Measurements from ENCODE around the gene PHACTR3. TPM values are rescaled to one million over a fixed set of nuclear protein-coding genes. Genes with fewer than 3 reads are reported as not detected.

The PHACTR3 gene
- total and polyA plus RNA-seq, 10 donors, result 1.4 to 15.0 (median 8.6) TPM

- Histone ChIP-seq H3K9me3 (no peaks in the 10 kb centered on the region), H3K4me3 (no peak overlapping the region), H3K4me1 (no peaks in the 10 kb centered on the region), H3K36me3 (no peaks in the 10 kb centered on the region), H3K27me3 (replicated peaks in 1 of 7) (peaks cover 0 to 24% (median 0%) of the 10 kb centered on the region in 7 donors), H3K27ac (no peak overlapping the region)
- TF ChIP-seq POLR2AphosphoS5 (IDR thresholded peaks at IDR 0.05) (no peak), CTCF (IDR thresholded peaks at IDR 0.05 in 8 of 11, conservative IDR thresholded peaks at IDR 0.05 in 3 of 11) (no peak), POLR2A (IDR thresholded peaks at IDR 0.05) (no peak)
- DNase-seq, result no peak
- WGBS, 5 donors, result 75 to 89% (median 84%) methylated on average over 21 of the region's 21 CpGs
- intact Hi-C loops (cut with DNase I; ENCODE audit: low total_unique reads), result no loop called here
Measured at GRCh38 chr20:59772931-59773913, 168.9 kb downstream of the PHACTR3 start.

- Histone ChIP-seq H3K27ac (no peak overlapping the region), H3K27me3 (replicated peaks in 1 of 7) (peaks cover 0 to 26% (median 0%) of the 10 kb centered on the region in 7 donors), H3K4me3 (no peak overlapping the region), H3K4me1 (no peaks in the 10 kb centered on the region), H3K9me3 (no peaks in the 10 kb centered on the region), H3K36me3 (no peaks in the 10 kb centered on the region)
- WGBS, 5 donors, result 72 to 81% (median 77%) methylated on average over 17 of the region's 17 CpGs
- intact Hi-C loops (cut with DNase I; ENCODE audit: low total_unique reads), result no loop called here
- DNase-seq, result no peak
- no peak for TF ChIP-seq POLR2AphosphoS5 (IDR thresholded peaks at IDR 0.05)
- TF ChIP-seq POLR2A (IDR thresholded peaks at IDR 0.05), result no peak
- TF ChIP-seq CTCF (IDR thresholded peaks at IDR 0.05 in 8 of 11, conservative IDR thresholded peaks at IDR 0.05 in 3 of 11), result no peak
Measured at GRCh38 chr20:59774204-59774641, 169.9 kb downstream of the PHACTR3 start.

GRCh38 chr20:59774921-59775686 is 170.8 kb downstream of the PHACTR3 start:
- intact Hi-C loops (cut with DNase I; ENCODE audit: low total_unique reads), result no loop called here
- H3K4me1 ChIP-seq, result no peaks in the 10 kb centered on the region
- no peak for DNase-seq
- no peak overlapping the region for H3K27ac ChIP-seq
- H3K4me3 ChIP-seq, result no peak overlapping the region
- H3K27me3 ChIP-seq (replicated peaks in 1 of 7), result peaks cover 0 to 26% (median 0%) of the 10 kb centered on the region in 7 donors
- WGBS, 5 donors, result 65 to 78% (median 68%) methylated on average over 18 to 23 of the region's 23 CpGs
- no peaks in the 10 kb centered on the region for H3K36me3 ChIP-seq
- TF ChIP-seq POLR2A (IDR thresholded peaks at IDR 0.05), result no peak
- no peak for TF ChIP-seq CTCF (IDR thresholded peaks at IDR 0.05 in 8 of 11, conservative IDR thresholded peaks at IDR 0.05 in 3 of 11)
- TF ChIP-seq POLR2AphosphoS5 (IDR thresholded peaks at IDR 0.05), result no peak
- no peaks in the 10 kb centered on the region for H3K9me3 ChIP-seq

Measured in spleen (tissue), 11 donors.